ENCODE results near the gene VAT1.
"Not testable (repeated sequence)": the region's sequence is repeated elsewhere in the genome, so short reads cannot be mapped to it uniquely, and the experiment has no call there.

VAT1 gene

DNA sequence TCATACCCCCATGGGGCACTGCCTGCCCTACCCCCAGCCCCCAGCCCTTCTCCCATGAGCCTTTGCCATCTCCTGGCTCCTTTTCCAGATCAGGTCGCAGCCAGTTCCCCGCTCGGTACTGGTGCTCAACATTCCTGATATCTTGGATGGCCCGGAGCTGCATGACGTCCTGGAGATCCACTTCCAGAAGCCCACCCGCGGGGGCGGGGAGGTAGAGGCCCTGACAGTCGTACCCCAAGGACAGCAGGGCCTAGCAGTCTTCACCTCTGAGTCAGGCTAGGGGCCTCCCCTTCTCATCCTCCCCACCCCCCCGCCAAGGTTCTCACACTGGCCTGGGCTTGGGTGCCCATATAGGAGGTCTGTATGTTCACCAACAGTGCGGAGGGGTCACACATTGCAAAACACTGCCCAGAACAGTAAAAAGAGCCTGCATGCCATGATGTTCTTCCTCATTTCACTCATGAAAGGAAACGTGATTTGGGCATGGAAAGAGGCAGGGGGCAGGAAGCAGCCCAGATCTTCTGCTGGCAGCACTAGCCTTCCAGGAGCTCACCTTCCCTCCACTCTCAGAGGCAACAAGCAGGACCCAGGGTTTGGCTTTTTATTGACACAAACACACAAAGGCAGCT lies 8.1 kb downstream of the VAT1 start:
- TF ChIP-seq, protein P1, sequence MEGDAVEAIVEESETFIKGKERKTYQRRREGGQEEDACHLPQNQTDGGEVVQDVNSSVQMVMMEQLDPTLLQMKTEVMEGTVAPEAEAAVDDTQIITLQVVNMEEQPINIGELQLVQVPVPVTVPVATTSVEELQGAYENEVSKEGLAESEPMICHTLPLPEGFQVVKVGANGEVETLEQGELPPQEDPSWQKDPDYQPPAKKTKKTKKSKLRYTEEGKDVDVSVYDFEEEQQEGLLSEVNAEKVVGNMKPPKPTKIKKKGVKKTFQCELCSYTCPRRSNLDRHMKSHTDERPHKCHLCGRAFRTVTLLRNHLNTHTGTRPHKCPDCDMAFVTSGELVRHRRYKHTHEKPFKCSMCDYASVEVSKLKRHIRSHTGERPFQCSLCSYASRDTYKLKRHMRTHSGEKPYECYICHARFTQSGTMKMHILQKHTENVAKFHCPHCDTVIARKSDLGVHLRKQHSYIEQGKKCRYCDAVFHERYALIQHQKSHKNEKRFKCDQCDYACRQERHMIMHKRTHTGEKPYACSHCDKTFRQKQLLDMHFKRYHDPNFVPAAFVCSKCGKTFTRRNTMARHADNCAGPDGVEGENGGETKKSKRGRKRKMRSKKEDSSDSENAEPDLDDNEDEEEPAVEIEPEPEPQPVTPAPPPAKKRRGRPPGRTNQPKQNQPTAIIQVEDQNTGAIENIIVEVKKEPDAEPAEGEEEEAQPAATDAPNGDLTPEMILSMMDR (IDR thresholded peaks at IDR 0.05; ENCODE audit: borderline replicate concordance, insufficient read depth, low read depth, low read length) = no peak
- no peak overlapping the region for H3K4me3 ChIP-seq (ENCODE audit: low read depth, low read length)

DNA sequence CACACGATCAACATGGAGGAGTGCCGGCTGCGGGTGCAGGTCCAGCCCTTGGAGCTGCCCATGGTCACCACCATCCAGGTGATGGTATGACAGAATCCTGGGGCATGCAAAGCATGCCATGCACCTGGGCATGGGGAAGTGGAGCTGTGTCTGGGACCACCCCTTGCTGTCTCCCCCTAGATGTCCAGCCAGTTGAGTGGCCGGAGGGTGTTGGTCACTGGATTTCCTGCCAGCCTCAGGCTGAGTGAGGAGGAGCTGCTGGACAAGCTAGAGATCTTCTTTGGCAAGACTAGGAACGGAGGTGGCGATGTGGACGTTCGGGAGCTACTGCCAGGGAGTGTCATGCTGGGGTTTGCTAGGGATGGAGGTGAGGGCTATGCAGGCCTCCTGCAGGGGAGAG lies 8.9 kb downstream of the VAT1 start:
- H3K4me3 ChIP-seq (ENCODE audit: low read depth, low read length) = no peak overlapping the region
- TF ChIP-seq, protein P1 (IDR thresholded peaks at IDR 0.05; ENCODE audit: borderline replicate concordance, insufficient read depth, low read depth, low read length) = no peak

DNA sequence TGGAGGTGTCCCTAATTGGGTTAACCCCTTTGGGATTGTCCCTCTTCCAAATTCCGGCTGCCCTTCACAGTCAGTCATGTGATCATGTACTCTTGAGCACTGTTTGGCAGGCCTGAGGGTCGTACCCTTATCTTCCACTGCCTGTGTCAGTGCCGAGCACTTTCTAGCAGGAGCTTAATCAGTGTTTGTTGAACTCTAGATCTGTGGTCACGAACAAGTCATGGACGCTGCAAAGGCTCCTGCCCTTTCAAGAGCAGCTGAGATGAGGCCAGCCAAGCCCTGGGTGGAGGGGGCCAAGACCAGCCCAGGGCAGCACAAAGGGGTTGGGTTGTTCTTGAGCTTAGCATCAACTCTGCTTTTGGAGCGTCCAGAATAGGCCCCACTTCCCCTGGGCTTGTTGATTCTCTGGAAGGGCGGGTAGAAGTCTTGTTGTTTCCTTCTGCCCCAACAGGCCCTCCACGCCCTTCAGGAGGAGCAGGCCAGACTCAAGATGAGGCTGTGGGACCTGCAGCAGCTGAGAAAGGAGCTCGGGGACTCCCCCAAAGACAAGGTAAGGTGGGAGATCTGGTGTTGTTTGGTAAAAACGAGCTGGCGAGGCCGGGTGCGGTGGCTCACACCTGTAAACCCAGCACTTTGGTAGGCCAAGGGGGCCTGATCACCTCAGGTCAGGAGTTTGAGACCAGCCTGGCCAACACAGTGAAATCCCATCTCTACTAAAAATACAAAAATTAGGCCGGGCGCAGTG lies 10.3 kb downstream of the VAT1 start:
- H3K4me3 ChIP-seq (ENCODE audit: low read depth, low read length) = no peak overlapping the region
- TF ChIP-seq, protein P1 (IDR thresholded peaks at IDR 0.05; ENCODE audit: borderline replicate concordance, insufficient read depth, low read depth, low read length) = no peak

DNA sequence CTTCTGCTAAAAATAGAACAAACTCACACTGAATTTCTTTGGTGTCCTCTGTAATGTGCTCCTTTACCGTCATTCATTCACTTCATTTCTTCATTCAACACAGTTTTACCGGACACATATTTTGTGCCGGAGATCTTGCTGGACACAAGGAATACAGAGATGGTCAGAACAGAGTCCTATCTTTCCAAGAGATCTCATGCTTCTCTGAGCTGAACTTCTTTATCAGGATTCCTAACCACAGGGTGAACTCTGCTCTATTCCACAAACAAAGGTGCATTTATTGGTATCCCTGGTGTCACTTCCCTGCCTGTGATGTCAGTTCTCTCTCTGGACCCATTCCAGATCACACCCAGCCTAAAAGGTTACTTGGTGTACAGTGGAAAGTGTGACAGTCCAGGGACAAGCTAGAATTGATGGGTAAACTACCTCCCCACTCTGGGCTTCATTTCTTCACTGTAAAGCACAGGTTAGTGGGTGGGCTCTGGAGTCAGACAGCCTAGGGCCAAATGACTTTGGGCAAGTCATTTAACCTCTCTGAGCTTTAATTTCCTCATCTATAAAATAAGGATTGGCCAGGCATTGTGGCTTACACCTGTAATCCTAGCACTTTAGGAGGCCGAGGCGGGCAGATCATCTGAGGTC lies 11.4 kb downstream of the VAT1 start:
- no peak overlapping the region for H3K4me3 ChIP-seq (ENCODE audit: low read depth, low read length)
- TF ChIP-seq, protein P1 (IDR thresholded peaks at IDR 0.05; ENCODE audit: borderline replicate concordance, insufficient read depth, low read depth, low read length) = no peak

DNA sequence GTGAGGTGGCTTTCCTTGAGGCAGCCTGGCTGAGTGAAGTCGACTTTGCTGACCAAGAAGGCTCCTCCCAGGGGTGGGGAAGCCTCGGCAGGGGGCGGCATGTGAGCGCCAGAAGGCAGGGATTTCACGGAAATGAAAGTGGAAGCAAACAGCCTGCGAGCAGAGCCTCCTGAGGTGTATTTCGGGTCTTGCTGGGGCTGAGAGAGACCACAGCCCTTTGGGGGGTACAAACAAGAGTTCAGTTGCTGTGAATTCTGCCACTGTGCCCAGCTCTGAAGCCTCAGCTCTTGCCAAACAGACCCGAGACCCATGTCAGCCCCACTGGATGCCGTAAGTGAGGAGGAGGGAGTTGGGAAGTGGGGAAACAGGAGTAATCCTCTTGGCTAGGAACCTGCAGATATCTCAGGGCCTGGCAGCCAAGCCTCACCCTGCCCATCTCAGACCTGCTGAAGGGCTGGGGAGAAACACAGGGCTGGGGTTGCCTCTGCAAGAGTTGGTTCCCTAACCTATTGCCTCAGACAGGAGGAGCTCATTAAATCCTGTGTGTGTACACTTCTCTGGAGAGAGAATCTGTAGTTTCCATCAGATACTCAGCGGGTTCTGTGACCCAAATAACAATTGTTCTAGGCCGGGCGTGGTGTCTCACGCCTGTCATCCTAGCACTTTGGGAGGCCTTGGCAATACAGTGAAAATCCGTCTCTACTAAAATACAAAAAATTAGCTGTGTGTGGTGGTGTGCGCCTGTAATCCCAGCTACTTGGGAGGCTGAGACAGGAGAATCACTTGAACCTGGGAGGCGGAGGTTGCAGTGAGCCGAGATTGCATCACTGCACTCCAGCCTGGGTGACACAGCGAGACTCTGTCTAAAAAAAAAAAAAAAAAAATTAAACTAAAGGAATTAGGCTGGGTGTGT lies 15.3 kb downstream of the VAT1 start, which contains the start of gene IFI35:
Gene IFI35, plus strand, starts transcription at position 146 of the 913 bp plus-strand sequence. Its CDS starts 164 bp downstream, at position 310.
- H3K4me3 ChIP-seq (ENCODE audit: low read depth, low read length) = peak within 1 kb of the TSS; percentile 73
- TF ChIP-seq, protein P1 (IDR thresholded peaks at IDR 0.05; ENCODE audit: borderline replicate concordance, insufficient read depth, low read depth, low read length) = peak; percentile 41; the same call in 1 of the 2 replicates

DNA sequence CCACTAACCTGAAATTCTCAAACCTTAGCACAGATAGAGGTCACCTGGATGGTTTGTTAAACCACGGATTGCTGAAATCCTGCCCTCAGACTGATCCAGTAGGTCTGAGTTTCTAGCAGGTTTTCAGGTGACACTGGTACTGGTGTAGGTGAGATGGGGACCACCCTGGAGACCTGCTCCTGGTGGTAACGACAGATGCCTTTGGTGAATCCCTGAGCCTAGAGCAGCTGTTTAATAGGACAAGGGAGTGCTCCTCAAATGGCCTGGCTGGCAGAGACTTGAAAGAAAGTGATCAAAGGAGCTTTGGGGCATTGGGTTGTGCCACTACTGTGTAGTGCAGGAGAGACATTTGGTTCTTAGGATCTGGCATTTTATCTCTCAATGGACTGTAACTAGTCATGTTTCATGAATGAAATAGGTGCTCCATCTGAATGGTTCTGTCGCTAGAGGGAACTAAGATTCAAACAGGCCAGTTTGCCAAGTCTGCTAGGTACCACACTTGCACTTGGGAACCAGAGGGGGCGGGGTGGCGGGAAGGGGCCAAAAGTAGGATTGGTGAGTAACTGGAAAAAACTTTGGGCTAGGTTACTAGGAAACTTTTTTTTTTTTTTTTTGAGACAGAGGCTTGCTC lies 18.5 kb downstream of the VAT1 start:
- no peak overlapping the region for H3K4me3 ChIP-seq (ENCODE audit: low read depth, low read length)
- TF ChIP-seq, protein P1 (IDR thresholded peaks at IDR 0.05; ENCODE audit: borderline replicate concordance, insufficient read depth, low read depth, low read length) = no peak

DNA sequence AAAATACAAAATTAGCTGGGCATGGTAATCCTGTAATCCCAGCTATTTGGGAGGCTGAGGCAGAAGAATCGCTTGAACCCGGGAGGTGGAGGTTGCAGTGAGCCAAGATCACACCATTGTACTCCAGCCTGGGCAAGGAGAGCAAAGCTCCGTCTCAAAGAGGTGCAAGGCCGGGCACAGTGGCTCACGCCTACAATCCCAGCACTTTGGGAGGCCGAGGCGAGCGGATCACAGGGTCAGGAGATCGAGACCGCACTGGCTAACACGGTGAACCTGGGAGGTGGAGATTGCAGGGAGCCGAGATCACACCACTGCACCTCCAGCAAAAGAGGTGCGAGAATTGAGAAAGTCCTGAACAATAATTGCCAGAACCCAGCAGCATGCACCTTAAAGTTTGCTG lies 21.3 kb downstream of the VAT1 start:
- H3K4me3 ChIP-seq (ENCODE audit: low read depth, low read length) = not testable (repeated sequence)

Measured in GM12875 (cell line).